Measurements from ENCODE around the gene CLIP1. TPM values are rescaled to one million over a fixed set of nuclear protein-coding genes. Genes with fewer than 3 reads are reported as not detected.
"Not testable (repeated sequence)": the region's sequence is repeated elsewhere in the genome, so short reads cannot be mapped to it uniquely, and the experiment has no call there.

Gene CLIP1
- total RNA-seq, 1 experiment from 2014 or later = 42.9 TPM

DNA sequence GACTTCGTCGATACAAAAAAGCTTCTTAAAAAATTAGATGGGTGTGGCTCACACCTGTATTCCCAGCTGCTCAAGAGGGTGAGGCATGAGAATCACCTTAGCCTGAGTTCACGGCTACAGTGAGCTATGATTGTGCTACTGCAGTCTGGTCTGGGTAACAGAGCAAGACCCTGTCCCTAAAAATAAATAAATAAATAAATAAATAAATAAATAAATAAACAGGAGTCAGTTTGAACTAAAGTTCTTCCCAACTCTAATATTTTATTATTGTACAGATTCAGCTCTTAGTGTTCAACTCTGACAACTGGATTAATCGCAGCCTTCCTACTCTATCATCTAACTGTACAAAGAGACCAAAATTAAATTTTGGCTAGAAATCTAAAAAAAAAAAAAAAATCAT, 12.7 kb upstream of the CLIP1 start:
- Histone ChIP-seq H3K27me3 (ENCODE audit: insufficient read depth, low read length) (no peaks in the 10 kb centered on the region), H3K27ac (ENCODE audit: low read depth, low read length) (no peak overlapping the region), H4K20me1 (ENCODE audit: insufficient read depth) (no peaks in the 10 kb centered on the region), H3K36me3 (ENCODE audit: control insufficient read depth in 1 of 2, insufficient read depth in 2 of 2, low read length in 2 of 2) (no peaks in the 10 kb centered on the region), H3K4me1 (ENCODE audit: control insufficient read depth in 1 of 2, insufficient read depth in 2 of 2, low read length in 2 of 2) (peaks cover 0 to 5% of the 10 kb centered on the region in 2 experiments; a peak in 2 of 4 replicates), H2AFZ (ENCODE audit: low read depth, low read length, poor library complexity, severe bottlenecking) (no peak overlapping the region), H3K9me3 (ENCODE audit: control insufficient read depth in 1 of 2, insufficient read depth in 1 of 2, low read depth in 1 of 2, low read length in 2 of 2) (no peaks in the 10 kb centered on the region), H3K9ac (ENCODE audit: low read length) (no peak overlapping the region), H3K4me2 (ENCODE audit: low read length) (no peak overlapping the region), H3K9me2 (ENCODE audit: insufficient read depth) (no peaks in the 10 kb centered on the region), H3K4me3 (replicated peaks in 1 of 2; ENCODE audit: low read depth in 1 of 2, low read length in 2 of 2) (no peak overlapping the region), H3K79me2 (ENCODE audit: insufficient read depth, low read length) (no peaks in the 10 kb centered on the region)
- no peak for TF ChIP-seq EGR1 (IDR thresholded peaks at IDR 0.05; ENCODE audit: low read depth)
- TF ChIP-seq SIN3A (IDR thresholded peaks at IDR 0.05; ENCODE audit: low read depth) = no peak
- TF ChIP-seq POLR2A (IDR thresholded peaks at IDR 0.05; ENCODE audit: borderline replicate concordance, extremely low read depth, insufficient read depth, insufficient read length) = no peak
- TF ChIP-seq POLR2AphosphoS5 (IDR thresholded peaks at IDR 0.05; ENCODE audit: low read depth, low read length) = no peak
- no peak for TF ChIP-seq CEBPB (IDR thresholded peaks at IDR 0.05; ENCODE audit: low read depth)
- TF ChIP-seq SRF (IDR thresholded peaks at IDR 0.05; ENCODE audit: low read depth) = no peak
- TF ChIP-seq, protein P1, sequence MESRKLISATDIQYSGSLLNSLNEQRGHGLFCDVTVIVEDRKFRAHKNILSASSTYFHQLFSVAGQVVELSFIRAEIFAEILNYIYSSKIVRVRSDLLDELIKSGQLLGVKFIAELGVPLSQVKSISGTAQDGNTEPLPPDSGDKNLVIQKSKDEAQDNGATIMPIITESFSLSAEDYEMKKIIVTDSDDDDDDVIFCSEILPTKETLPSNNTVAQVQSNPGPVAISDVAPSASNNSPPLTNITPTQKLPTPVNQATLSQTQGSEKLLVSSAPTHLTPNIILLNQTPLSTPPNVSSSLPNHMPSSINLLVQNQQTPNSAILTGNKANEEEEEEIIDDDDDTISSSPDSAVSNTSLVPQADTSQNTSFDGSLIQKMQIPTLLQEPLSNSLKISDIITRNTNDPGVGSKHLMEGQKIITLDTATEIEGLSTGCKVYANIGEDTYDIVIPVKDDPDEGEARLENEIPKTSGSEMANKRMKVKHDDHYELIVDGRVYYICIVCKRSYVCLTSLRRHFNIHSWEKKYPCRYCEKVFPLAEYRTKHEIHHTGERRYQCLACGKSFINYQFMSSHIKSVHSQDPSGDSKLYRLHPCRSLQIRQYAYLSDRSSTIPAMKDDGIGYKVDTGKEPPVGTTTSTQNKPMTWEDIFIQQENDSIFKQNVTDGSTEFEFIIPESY (IDR thresholded peaks at IDR 0.05; ENCODE audit: extremely low read depth, insufficient replicate concordance, low read length) = no peak
- TF ChIP-seq, protein P2, sequence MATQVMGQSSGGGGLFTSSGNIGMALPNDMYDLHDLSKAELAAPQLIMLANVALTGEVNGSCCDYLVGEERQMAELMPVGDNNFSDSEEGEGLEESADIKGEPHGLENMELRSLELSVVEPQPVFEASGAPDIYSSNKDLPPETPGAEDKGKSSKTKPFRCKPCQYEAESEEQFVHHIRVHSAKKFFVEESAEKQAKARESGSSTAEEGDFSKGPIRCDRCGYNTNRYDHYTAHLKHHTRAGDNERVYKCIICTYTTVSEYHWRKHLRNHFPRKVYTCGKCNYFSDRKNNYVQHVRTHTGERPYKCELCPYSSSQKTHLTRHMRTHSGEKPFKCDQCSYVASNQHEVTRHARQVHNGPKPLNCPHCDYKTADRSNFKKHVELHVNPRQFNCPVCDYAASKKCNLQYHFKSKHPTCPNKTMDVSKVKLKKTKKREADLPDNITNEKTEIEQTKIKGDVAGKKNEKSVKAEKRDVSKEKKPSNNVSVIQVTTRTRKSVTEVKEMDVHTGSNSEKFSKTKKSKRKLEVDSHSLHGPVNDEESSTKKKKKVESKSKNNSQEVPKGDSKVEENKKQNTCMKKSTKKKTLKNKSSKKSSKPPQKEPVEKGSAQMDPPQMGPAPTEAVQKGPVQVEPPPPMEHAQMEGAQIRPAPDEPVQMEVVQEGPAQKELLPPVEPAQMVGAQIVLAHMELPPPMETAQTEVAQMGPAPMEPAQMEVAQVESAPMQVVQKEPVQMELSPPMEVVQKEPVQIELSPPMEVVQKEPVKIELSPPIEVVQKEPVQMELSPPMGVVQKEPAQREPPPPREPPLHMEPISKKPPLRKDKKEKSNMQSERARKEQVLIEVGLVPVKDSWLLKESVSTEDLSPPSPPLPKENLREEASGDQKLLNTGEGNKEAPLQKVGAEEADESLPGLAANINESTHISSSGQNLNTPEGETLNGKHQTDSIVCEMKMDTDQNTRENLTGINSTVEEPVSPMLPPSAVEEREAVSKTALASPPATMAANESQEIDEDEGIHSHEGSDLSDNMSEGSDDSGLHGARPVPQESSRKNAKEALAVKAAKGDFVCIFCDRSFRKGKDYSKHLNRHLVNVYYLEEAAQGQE (IDR thresholded peaks at IDR 0.05; ENCODE audit: low read depth) = no peak
- TF ChIP-seq JUND (IDR thresholded peaks at IDR 0.05) = no peak
- no peak for TF ChIP-seq CBX3 (IDR thresholded peaks at IDR 0.05; ENCODE audit: low read depth)
- no peak for TF ChIP-seq YY1 (IDR thresholded peaks at IDR 0.05; ENCODE audit: extremely low read depth, insufficient replicate concordance, low read depth, low read length)
- intact Hi-C loops (cut with micrococcal nuclease) = no loop called here
- ChIA-PET POLR2A (interaction anchor here (0.7 to 1.6 kb wide), 2 partner anchors 11 to 14 kb away, joined by 4 to 5 read pairs; no protein-coding TSS in a partner anchor), RAD21 (ENCODE audit: low non-redundant PET in 1 of 2, low total read pairs in 2 of 2, uncharacterized antibody in 2 of 2, unreplicated experiment in 2 of 2) (no interaction called here), CTCF (no interaction called here)
- no TSS peak for BruUV-seq (replicated peaks)
- ATAC-seq = no peak
- no peak for DNase-seq (ENCODE audit: low read depth, low spot score)

DNA sequence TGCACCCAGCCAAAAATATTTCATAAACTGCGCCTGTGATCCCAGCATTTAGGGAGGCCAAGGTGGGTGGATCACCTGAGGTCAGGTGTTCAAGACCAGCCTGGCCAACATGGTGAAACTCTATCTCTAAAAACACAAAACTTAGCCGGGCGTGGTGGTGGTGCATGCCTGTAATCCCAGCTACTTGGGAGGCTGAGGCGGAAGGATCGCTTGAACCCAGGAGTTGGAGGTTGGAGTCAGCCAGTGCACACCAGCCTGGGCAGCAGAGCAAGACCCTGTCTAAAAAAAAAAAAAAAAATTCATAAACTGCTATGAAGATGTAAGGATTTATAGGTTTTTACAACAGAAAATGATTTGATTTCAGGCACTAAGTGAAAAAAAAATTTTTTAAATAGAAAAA, 6.6 kb upstream of the CLIP1 start:
- DNase-seq (ENCODE audit: low read depth, low spot score); H3K4me3 ChIP-seq (replicated peaks in 1 of 2; ENCODE audit: low read depth in 1 of 2, low read length in 2 of 2); H3K27me3 ChIP-seq (ENCODE audit: insufficient read depth, low read length); H3K9me2 ChIP-seq (ENCODE audit: insufficient read depth); RAD21 ChIA-PET (ENCODE audit: low non-redundant PET in 1 of 2, low total read pairs in 2 of 2, uncharacterized antibody in 2 of 2, unreplicated experiment in 2 of 2); POLR2A ChIA-PET; intact Hi-C loops (cut with micrococcal nuclease); H3K4me1 ChIP-seq (ENCODE audit: control insufficient read depth in 1 of 2, insufficient read depth in 2 of 2, low read length in 2 of 2); H3K9me3 ChIP-seq (ENCODE audit: control insufficient read depth in 1 of 2, insufficient read depth in 1 of 2, low read depth in 1 of 2, low read length in 2 of 2); H3K4me2 ChIP-seq (ENCODE audit: low read length); CTCF ChIA-PET; BruUV-seq (replicated peaks); H3K27ac ChIP-seq (ENCODE audit: low read depth, low read length); H3K36me3 ChIP-seq (ENCODE audit: control insufficient read depth in 1 of 2, insufficient read depth in 2 of 2, low read length in 2 of 2); H2AFZ ChIP-seq (ENCODE audit: low read depth, low read length, poor library complexity, severe bottlenecking); H3K9ac ChIP-seq (ENCODE audit: low read length); ATAC-seq; H3K79me2 ChIP-seq (ENCODE audit: insufficient read depth, low read length); H4K20me1 ChIP-seq (ENCODE audit: insufficient read depth): not testable (repeated sequence)

Data from HCT116 (cell line).